HG03521 (cell line): ENCODE measurements around the gene ELMO2.

Source experiments
- ATAC-seq: cut with Tn5 transposase; IDR thresholded peaks from one replicate; pipeline ENCODE4 v1.9.1; 2021; ENCODE audit warnings: mild to moderate bottlenecking, moderate library complexity; ENCODE audit not compliant: unreplicated experiment

The ELMO2 gene

GRCh38 chr20:46367967-46368901 lies 38.2 kb downstream of the ELMO2 start:
- ATAC-seq, result no peak

- no peak for ATAC-seq
Observed at GRCh38 chr20:46367234-46367633, 39.2 kb downstream of the ELMO2 start.

GRCh38 chr20:46366826-46367225 lies 39.6 kb downstream of the ELMO2 start:
- ATAC-seq, result no peak

GRCh38 chr20:46365487-46366220 lies 40.8 kb downstream of the ELMO2 start:
- no peak for ATAC-seq

GRCh38 chr20:46364670-46365486 lies 41.5 kb downstream of the ELMO2 start:
- ATAC-seq, result no peak

GRCh38 chr20:46363874-46364669 lies 42.3 kb downstream of the ELMO2 start:
- ATAC-seq, result peak; percentile 76

GRCh38 chr20:46362921-46363867 lies 43.2 kb downstream of the ELMO2 start:
- peak; percentile 9 for ATAC-seq

- no peak for ATAC-seq
Observed at GRCh38 chr20:46361811-46362210, 44.6 kb downstream of the ELMO2 start.

GRCh38 chr20:46361381-46361780 lies 45.0 kb downstream of the ELMO2 start:
- ATAC-seq, result no peak

GRCh38 chr20:46359233-46359751 lies 47.1 kb downstream of the ELMO2 start:
- ATAC-seq, result no peak

GRCh38 chr20:46358346-46359058 lies 47.9 kb downstream of the ELMO2 start:
- ATAC-seq, result no peak

GRCh38 chr20:46357030-46357514 lies 49.3 kb downstream of the ELMO2 start:
- no peak for ATAC-seq

GRCh38 chr20:46356195-46357029 lies 50.0 kb downstream of the ELMO2 start:
- no peak for ATAC-seq

- no peak for ATAC-seq
Observed at GRCh38 chr20:46355778-46356177, 50.6 kb downstream of the ELMO2 start.

GRCh38 chr20:46354920-46355654 lies 51.3 kb downstream of the ELMO2 start:
- no peak for ATAC-seq

GRCh38 chr20:46354207-46354555 lies 52.2 kb downstream of the ELMO2 start:
- no peak for ATAC-seq
